ENCODE results near the gene C17orf58.
A peak's percentile ranks its signal among the peaks of the same experiment; 100 is the strongest.

Gene C17orf58

GRCh38 chr17:68011199-68011665 lies 15.0 kb upstream of the C17orf58 start:
- Histone ChIP-seq H3K9me3 (no peaks in the 10 kb centered on the region), H3K4me3 (ENCODE audit: low read depth in 1 of 2, low read length in 1 of 2) (no peak overlapping the region), H3K36me3 (no peaks in the 10 kb centered on the region), H3K27me3 (no peaks in the 10 kb centered on the region), H3K27ac (no peak overlapping the region), H3K4me1 (ENCODE audit: control insufficient read depth in 1 of 2, insufficient read depth in 1 of 2, low read depth in 1 of 2, low read length in 1 of 2) (peaks cover 4% of the 10 kb centered on the region in 2 experiments)
- TF ChIP-seq CTCF (IDR thresholded peaks at IDR 0.05): peak; percentile 80

GRCh38 chr17:68006797-68007196 lies 10.5 kb upstream of the C17orf58 start:
- no peaks in the 10 kb centered on the region for H3K9me3 ChIP-seq
- no peaks in the 10 kb centered on the region for H3K36me3 ChIP-seq
- no peaks in the 10 kb centered on the region for H3K27me3 ChIP-seq
- H3K27ac ChIP-seq: no peak overlapping the region
- H3K4me3 ChIP-seq (ENCODE audit: low read depth in 1 of 2, low read length in 1 of 2): no peak overlapping the region
- no peak for TF ChIP-seq CTCF (IDR thresholded peaks at IDR 0.05)
- peaks cover 4% of the 10 kb centered on the region in 2 experiments for H3K4me1 ChIP-seq (ENCODE audit: control insufficient read depth in 1 of 2, insufficient read depth in 1 of 2, low read depth in 1 of 2, low read length in 1 of 2)

- Histone ChIP-seq H3K36me3 (no peaks in the 10 kb centered on the region), H3K9me3 (no peaks in the 10 kb centered on the region), H3K27ac (no peak overlapping the region), H3K4me1 (ENCODE audit: control insufficient read depth in 1 of 2, insufficient read depth in 1 of 2, low read depth in 1 of 2, low read length in 1 of 2) (no peaks in the 10 kb centered on the region), H3K27me3 (peaks cover 4% of the 10 kb centered on the region), H3K4me3 (ENCODE audit: low read depth in 1 of 2, low read length in 1 of 2) (no peak overlapping the region)
- TF ChIP-seq CTCF (IDR thresholded peaks at IDR 0.05): no peak
Observed at GRCh38 chr17:68004201-68004600, 7.9 kb upstream of the C17orf58 start.

GRCh38 chr17:67999291-67999911 lies 3.1 kb upstream of the C17orf58 start:
- Histone ChIP-seq H3K27ac (no peak overlapping the region), H3K9me3 (no peaks in the 10 kb centered on the region), H3K27me3 (peaks cover 51% of the 10 kb centered on the region), H3K4me3 (ENCODE audit: low read depth in 1 of 2, low read length in 1 of 2) (no peak overlapping the region), H3K36me3 (no peaks in the 10 kb centered on the region), H3K4me1 (ENCODE audit: control insufficient read depth in 1 of 2, insufficient read depth in 1 of 2, low read depth in 1 of 2, low read length in 1 of 2) (peaks cover 20 to 22% of the 10 kb centered on the region in 2 experiments)
- TF ChIP-seq CTCF (IDR thresholded peaks at IDR 0.05): no peak

GRCh38 chr17:67998466-67998865 lies 2.2 kb upstream of the C17orf58 start:
- H3K9me3 ChIP-seq: no peaks in the 10 kb centered on the region
- no peak overlapping the region for H3K4me3 ChIP-seq (ENCODE audit: low read depth in 1 of 2, low read length in 1 of 2)
- H3K27me3 ChIP-seq: peaks cover 57% of the 10 kb centered on the region
- H3K4me1 ChIP-seq (ENCODE audit: control insufficient read depth in 1 of 2, insufficient read depth in 1 of 2, low read depth in 1 of 2, low read length in 1 of 2): peaks cover 24 to 27% of the 10 kb centered on the region in 2 experiments
- H3K27ac ChIP-seq: no peak overlapping the region
- H3K36me3 ChIP-seq: no peaks in the 10 kb centered on the region
- no peak for TF ChIP-seq CTCF (IDR thresholded peaks at IDR 0.05)

All from neutrophil (primary cell).